Activated CD8-positive, alpha-beta memory T cell treated with anti-CD3 and anti-CD28 coated beads for 48 hours (primary cell): ENCODE measurements around the gene CBX3.
"Not testable (repeated sequence)": the region's sequence is repeated elsewhere in the genome, so short reads cannot be mapped to it uniquely, and the experiment has no call there.

Experiments
- DNase-seq, 3 experiments: peaks; one replicate each; pipeline ENCODE4 v3.0.0-alpha.2; 2020; ENCODE audit warnings: low read depth in 2 of 3, low spot score in 2 of 3

Gene CBX3

DNA sequence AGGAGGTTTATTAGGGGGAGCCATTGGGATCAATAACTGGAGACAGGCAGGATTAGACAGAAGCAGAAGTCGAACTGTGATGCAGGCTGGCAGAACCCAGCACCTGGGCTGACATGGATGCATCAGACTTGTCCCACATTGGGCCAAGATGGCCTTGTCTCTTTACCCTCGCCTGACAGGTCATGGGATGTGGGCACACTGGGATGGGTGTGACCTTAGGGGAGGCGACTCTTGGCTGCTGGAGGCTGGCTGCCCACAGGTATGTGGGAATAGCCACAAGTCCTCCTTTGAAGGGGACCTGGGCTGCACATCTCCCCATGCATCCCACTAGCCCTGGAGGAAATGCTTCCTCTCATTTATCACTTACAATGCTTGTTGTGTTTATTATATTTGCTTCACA lies 32.3 kb upstream of the CBX3 start:
- no peak for DNase-seq

DNA sequence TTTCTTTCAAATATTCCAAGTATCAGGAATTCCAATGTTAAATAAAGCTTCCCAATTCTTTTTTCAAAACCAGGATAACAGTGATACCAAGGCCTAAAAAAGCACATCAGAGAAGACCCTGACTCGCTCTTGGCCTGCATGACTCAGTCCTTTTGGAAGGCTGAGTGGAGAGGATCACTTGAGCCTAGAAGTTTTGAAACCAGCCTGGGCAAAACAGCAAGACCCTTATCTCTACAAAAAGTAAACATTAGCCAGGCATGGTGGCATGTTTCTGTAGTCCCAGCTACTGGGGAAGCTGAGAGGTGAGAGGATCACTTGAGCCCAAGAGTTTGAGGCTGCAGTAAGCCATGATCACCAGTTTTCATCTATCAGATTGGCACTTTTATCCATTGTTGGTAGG lies 30.9 kb upstream of the CBX3 start:
- DNase-seq = no peak

GRCh38 chr7:26171601-26172000 lies 29.9 kb upstream of the CBX3 start:
- no peak for DNase-seq

DNA sequence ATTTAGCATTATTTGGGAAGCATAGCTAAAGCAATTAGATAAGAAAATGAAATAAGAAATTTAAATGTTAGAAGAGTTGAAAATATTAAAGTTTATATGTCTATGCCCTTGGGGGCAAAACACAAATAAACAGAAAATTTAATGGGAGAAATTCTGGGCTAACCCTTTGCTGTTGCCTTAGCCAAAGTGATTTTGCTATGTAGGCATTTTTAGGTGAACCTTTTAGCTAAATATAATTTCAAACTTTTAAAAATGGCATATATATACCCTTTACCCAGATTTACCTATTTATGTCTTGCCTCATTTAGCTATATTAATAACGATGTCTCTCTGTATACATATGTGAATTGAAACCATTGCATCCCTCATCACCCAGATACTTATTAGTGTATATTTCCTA lies 29.5 kb upstream of the CBX3 start:
- no peak for DNase-seq

DNA sequence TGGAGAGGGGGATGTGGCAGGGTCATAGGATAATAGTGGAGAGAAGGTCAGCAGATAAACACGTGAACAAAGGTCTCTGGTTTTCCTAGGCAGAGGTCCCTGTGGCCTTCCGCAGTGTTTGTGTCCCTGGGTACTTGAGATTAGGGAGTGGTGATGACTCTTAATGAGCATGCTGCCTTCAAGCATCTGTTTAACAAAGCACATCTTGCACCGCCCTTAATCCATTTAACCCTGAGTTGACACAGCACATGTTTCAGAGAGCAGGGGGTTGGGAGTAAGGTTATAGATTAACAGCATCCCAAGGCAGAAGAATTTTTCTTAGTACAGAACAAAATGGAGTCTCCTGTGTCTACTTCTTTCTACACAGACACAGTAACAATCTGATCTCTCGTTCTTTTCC lies 25.6 kb upstream of the CBX3 start:
- DNase-seq = not testable (repeated sequence)

DNA sequence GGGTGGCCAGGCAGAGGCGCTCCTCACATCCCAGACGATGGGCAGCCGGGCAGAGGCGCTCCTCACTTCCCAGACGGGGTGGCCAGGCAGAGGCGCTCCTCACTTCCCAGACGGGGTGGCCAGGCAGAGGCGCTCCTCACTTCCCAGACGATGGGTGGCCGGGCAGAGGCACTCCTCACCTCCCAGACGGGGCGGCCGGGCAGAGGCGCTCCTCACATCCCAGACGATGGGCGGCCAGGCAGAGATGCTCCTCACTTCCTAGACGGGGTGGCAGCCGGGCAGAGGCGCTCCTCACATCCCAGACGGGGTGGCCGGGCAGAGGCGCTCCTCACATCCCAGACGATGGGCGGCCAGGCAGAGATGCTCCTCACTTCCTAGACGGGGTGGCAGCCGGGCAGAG lies 24.8 kb upstream of the CBX3 start:
- DNase-seq = not testable (repeated sequence)

GRCh38 chr7:26177269-26177668 lies 24.3 kb upstream of the CBX3 start:
- DNase-seq = not testable (repeated sequence)

GRCh38 chr7:26178272-26178960 lies 23.1 kb upstream of the CBX3 start:
- DNase-seq = no peak

DNA sequence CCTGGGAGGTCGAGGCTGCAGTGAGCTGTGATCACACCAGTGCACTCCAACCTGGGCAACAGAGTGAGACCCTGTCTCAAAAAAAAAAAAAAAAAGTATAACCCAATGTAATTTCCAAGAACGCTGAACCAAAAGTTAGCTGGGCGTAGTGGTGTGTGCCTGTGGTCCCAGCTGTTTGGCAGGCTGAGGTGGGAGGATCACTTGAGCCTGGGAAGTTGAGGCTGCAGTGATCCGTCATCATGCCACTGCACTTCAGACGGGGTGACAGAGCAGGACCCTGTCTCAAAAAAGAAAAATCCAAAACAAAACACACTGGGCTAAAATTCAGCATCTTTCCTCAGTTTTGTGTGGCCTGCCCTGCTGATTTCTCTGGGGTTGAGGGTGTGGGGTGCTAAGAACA lies 22.1 kb upstream of the CBX3 start:
- no peak for DNase-seq

DNA sequence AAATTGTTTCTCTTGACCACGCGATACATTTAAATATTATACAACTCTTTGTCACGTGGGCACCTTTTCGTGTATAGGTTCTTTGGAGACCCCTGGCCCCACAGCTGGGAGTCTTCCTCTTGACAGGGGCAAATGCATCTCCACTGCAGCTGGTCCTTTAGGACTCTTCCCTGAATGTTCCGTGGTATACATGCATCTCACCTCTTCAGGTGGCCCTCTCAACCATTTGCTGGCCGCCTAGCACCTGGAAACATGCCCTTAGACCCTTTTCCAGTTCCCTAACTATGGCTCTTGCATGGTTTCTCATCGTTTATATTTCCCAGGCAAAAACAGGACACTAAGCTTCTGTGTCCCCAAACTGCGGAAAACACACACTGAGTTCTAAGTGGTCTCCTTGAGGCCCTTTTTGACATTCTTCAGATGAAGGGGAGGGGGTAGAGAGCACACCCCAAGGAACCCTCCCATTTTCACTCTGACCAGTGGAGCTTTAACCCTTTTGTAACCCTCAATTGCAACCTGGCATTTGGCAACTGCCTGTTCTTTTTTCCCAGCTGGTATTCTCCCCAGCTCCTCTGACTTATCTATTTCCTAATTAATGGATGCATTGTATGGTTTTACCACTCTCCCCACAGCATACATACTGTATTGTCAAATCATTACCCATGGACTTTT lies 21.6 kb upstream of the CBX3 start:
- DNase-seq = no peak

GRCh38 chr7:26180792-26181198 lies 20.8 kb upstream of the CBX3 start:
- DNase-seq = no peak

DNA sequence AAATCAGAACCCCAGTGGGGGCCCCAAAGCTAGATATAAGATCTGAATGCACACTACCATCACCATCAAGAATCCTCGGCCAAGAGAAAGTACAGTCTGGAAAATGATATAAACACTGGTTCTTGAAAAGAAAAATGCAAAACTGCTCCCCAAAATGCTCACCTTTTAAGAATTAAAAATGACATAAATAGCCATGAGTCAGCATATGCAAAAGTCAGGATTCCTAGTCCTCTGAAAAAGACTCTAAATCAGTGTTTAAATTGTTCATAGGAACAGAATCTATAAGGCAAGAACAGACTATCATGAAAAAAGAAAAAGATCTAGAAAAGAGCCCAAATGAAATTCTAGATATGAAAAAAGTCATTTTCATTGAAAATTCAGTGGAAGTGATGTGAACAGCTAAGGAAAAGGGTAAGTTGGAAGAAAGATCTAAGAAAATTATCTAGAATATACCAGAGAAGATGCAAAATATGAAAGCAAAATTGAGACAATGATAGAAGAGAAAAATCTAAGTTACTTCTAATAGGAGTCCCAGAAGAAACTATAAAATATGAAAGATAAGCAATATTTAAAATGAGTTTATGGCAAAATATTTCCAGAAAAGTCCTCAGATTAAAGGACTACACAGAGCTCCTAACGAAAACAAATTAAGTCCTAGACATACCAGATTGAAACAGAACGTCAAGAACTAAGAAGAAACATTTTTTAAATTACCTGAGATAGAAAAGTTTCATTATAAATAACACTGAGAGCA lies 19.9 kb upstream of the CBX3 start:
- DNase-seq = no peak

GRCh38 chr7:26182283-26182682 lies 19.3 kb upstream of the CBX3 start:
- no peak for DNase-seq

DNA sequence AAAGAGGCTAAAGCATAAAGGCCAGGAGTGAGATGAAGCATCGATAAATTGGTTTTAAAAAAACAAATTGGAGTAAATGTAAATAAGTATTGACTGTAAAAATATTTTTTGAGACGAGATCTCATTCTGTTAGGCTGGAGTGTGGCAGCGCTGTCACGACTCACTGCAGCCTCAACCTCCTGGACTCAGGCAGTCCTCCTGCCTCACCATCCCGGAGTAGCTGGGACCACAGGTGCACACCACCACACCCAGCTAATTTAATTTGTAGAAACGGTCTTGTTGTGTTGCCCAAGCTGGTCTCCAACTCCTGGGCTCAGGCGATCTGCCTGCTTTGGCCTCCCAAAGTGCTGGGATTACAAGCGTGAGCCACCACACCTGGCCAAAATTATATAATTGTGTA lies 18.8 kb upstream of the CBX3 start:
- no peak for DNase-seq

GRCh38 chr7:26183545-26184280 lies 17.8 kb upstream of the CBX3 start:
- DNase-seq = no peak

DNA sequence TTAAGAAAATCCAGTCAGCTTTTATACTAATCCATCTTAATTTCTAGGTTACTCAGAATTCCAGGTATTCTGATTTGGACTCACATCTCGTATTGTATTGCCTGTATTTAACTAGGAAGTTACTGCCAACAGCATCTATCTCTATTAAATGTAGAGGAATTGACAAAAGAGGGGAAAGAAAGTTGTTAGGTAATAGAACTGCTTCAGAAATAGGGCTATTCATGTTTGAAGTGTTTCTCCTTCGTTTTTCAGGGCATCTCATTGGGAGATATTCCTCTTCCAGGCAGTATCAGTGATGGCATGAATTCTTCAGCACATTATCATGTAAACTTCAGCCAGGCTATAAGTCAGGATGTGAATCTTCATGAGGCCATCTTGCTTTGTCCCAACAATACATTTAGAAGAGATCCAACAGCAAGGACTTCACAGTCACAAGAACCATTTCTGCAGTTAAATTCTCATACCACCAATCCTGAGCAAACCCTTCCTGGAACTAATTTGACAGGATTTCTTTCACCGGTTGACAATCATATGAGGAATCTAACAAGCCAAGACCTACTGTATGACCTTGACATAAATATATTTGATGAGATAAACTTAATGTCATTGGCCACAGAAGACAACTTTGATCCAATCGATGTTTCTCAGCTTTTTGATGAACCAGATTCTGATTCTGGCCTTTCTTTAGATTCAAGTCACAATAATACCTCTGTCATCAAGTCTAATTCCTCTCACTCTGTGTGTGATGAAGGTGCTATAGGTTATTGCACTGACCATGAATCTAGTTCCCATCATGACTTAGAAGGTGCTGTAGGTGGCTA lies 17.1 kb upstream of the CBX3 start:
- DNase-seq = not testable (repeated sequence)

DNA sequence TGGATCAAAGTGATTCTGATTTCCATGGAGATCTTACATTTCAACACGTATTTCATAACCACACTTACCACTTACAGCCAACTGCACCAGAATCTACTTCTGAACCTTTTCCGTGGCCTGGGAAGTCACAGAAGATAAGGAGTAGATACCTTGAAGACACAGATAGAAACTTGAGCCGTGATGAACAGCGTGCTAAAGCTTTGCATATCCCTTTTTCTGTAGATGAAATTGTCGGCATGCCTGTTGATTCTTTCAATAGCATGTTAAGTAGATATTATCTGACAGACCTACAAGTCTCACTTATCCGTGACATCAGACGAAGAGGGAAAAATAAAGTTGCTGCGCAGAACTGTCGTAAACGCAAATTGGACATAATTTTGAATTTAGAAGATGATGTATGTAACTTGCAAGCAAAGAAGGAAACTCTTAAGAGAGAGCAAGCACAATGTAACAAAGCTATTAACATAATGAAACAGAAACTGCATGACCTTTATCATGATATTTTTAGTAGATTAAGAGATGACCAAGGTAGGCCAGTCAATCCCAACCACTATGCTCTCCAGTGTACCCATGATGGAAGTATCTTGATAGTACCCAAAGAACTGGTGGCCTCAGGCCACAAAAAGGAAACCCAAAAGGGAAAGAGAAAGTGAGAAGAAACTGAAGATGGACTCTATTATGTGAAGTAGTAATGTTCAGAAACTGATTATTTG lies 16.3 kb upstream of the CBX3 start:
- DNase-seq = no peak

GRCh38 chr7:26185844-26186180 lies 15.7 kb upstream of the CBX3 start:
- no peak for DNase-seq

- DNase-seq = no peak
Measured at GRCh38 chr7:26186364-26187311, 14.9 kb upstream of the CBX3 start.
